GM18502 (cell line): Measurements from ENCODE around the gene LRRC73.
A peak's percentile ranks its signal among the peaks of the same experiment; 100 is the strongest.

Source experiments
- ATAC-seq: cut with Tn5 transposase; IDR thresholded peaks from one replicate; pipeline ENCODE4 v1.9.1; 2021; ENCODE audit warnings: mild to moderate bottlenecking; ENCODE audit not compliant: unreplicated experiment, poor library complexity

The LRRC73 gene

GRCh38 chr6:43494766-43495165 lies 15.4 kb downstream of the LRRC73 start:
- ATAC-seq: no peak

DNA sequence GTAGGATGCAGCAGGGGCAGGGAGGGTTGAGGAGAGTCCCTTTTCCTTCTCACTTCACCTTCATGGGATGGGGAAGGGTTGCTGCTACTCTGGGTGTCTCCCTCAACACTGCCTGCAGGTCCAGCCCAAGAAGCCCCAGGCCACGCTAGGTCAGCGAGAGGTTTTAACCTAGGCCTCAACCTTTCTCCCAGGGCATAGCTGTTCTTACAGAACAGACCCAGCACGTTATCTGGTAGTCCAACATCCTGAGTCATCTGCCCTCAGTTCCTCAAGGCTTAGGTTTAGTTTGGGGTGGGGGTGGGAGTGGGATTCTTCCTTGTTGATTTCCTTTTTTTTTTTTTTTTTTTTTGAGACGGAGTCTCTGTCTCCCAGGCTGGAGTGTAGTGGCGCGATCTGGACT lies 15.8 kb downstream of the LRRC73 start:
- no peak for ATAC-seq

DNA sequence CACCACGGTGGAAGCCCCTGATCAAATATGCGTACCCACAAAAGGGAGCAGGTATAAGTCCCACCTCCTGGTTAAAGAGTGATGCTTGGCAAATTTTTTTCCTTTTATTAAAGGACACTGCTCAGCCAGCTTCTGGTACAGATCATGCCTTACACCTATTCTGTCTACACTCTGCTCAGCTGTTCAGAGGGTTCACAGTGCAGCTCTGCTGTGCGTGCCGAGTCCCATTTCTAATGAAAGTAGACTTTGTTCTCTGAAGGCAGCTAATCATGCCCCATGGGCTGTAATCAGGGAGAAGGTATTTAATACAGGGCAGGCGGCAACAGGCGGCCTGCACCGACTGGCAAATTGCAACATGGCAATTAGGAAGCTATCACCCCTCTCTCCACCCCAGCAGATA lies 16.3 kb downstream of the LRRC73 start:
- ATAC-seq: no peak

DNA sequence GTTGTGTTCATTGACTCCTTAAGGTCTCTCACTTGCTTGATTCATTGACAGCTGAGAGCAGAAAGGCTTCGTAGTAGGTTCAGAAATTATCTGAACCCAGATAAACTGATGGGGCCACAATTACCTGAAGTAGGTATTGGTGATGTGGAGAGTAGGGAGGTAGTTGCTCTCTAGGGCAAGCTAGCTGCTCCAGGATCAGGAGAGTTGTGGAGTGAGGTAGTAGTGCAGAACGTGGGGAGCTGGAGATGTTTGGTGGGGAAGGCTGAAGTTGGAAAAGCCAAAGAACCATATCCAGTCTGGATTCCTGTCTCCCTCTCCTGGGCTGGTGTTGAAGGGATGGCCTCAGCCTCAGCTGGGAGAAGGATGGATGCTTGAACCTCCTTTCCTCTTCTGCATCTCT lies 16.9 kb downstream of the LRRC73 start:
- no peak for ATAC-seq

DNA sequence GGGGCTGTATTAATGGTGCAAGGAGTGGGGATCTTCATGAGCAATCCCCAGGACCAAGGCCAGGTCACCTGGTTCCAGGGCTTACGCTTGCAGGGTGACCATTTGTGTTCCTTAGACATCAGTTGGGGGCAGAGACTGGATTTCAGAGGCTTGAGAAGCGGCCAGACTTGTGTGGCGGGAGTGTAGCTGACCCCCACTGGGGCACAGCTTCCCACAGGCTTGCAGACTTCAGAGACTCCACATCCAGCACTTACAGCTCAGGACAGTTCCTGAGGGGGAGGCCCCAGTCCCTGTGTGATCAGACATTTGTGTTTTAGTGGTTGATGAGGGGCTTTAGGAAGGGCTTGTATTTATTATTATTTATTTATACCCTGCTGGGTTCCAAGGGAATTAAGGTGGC lies 17.5 kb downstream of the LRRC73 start:
- ATAC-seq: no peak

GRCh38 chr6:43491750-43492661 lies 18.1 kb downstream of the LRRC73 start:
- no peak for ATAC-seq

DNA sequence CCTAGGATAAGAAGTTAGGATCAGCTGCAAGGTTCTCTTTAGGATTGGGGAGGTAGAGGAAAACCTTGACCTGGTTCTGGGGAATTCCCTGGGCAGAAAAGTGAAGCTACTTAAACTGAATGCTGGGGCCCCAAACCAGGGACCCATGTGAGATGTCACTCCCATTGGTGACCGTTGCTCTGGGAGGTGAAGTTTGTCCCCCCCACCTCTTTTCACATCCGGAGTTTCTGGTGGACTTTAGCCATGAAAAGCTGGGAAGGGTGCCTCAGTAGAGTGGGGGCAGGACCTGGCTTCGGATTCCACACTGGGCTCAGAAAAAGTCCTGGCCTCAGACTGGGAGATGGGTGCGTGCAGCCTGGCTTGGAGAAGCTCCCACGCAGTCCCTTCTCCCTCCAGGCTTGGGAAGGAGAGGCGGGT lies 19.6 kb downstream of the LRRC73 start:
- ATAC-seq: no peak

DNA sequence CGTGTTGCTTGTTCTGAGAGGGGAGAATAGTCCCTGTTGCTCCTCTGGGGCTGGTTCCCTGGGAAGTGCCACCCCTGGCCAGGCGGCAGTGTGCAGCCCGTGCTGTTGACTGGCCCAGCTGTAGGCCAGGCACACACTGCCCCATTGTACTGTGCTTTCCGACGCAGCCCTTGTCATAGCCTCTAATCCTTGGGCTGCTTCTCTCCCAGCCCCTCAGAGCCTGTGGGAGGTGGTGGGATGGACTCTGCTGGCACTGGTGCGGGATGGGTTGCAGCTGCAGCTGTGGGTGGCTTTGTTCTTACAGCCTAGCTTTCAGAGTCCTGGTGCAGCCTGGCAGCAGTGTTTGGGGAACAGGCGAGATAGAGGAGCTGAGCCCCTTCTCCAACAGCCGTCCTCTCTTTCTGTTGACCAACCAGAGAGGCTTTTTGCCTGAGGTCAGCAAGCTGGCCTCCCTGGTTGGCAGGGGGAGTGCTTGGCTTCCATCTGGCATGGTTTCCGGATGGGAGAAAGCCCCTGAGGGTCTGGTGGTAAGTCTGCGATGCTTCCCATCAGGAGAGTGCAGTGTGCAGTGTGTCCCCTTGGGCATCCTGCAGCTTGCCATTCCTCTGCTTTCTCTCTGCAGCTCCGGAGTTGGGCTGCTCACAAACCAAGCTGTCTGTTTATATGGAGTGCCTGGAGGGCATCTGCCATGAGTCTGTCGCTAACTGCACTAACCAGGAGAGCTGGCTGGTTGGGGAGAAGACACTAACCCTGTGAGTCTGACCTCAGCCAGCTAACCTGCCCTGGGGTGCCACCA lies 20.7 kb downstream of the LRRC73 start:
- no peak for ATAC-seq

GRCh38 chr6:43488667-43489276 lies 21.4 kb downstream of the LRRC73 start:
- no peak for ATAC-seq

DNA sequence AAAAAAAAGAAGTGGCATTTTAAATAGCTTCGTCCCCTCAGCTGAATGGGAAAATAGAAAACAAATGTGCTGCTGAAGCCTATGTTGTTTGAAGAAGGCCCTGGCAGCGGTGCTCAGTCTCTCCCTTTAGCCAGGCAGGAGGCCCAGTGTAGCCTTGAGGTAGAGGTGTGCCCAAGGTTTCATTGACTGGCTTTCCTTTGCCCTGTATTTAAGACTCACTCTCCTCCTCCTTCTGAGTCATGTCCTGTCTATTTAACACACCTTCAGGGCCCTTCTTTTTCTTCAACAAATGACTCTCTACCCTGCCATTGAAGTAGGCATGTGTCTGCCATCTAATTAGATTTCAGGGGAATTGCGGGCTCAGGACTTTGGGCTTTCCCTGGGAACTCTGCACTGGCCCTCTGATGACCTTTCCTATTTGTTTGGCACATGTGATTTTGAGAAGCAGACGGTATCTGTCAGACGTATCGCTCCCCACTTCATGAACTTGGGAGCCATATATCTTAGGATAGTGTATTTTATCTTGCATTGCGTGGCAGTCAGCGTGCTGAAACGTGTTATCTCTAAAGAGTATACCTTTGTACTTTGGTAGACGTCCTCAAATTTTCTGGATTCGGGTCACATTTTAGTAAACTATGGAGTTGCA lies 28.4 kb downstream of the LRRC73 start:
- no peak for ATAC-seq

DNA sequence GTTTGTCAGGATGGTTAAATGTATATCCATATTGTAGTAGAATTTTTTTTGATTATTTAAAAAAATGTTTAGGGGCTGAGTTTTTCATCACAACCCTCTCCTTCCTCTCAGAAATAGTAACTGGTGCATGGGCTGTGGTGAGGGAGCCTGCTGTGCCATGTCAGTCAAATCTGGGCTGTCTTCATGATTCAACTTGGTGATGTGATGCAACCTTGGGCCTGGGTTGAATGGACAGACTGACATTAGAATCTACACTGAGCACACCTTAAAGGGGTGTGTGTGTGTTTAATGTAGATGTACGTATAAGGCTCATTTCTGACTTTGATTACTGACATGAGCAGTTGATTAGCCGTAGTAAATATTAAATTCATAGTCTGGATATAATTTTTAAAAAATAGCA lies 29.1 kb downstream of the LRRC73 start:
- no peak for ATAC-seq

GRCh38 chr6:43478008-43478372 lies 32.2 kb downstream of the LRRC73 start:
- no peak for ATAC-seq

GRCh38 chr6:43477235-43478007 lies 32.7 kb downstream of the LRRC73 start, which contains the start of gene TJAP1:
TJAP1 (plus strand) TSS chr6:43477570; CDS start chr6:43499002, 21,432 bp downstream.
- peak; percentile 98 for ATAC-seq

DNA sequence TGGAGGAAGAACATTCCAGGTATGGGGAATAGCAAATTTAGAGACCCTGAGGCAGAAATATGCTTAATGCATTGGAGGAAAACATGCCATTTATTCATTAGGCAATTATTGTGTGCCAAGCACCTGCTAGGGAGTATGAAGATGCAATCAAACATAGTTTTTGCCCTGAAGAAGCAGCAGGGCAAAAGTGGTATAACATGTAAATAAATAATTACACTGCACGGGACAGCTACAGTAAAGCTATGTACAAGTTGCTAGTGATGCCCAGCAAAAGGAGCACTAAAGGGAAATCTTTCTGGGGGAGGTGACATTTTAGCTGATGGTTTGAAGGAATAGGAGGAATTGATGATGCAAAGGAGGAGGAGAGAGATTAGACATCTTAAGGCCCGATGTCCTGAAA lies 33.4 kb downstream of the LRRC73 start:
- ATAC-seq: no peak

- ATAC-seq: no peak
These were observed 34.6 kb downstream of the LRRC73 start for GRCh38 chr6:43475516-43475915.

DNA sequence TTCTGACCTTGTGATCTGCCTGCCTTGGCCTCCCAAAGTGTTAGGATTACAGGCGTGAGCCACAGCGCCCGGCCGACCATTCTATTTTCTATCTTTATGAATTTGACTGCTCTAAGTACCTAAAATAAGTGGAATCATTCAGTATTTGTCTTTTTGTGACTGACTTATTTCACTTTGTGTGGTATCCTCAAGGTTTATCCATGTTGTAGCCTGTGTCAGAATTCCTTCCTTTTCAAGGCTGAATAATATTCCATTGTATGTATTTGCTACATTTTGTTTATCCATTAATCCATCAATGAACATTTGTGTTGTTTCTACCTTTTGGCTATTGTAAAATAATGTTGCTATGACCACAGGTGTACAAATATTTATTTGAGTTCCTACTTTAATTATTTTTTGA lies 37.6 kb downstream of the LRRC73 start:
- ATAC-seq: no peak

GRCh38 chr6:43471399-43471798 lies 38.7 kb downstream of the LRRC73 start:
- no peak for ATAC-seq

DNA sequence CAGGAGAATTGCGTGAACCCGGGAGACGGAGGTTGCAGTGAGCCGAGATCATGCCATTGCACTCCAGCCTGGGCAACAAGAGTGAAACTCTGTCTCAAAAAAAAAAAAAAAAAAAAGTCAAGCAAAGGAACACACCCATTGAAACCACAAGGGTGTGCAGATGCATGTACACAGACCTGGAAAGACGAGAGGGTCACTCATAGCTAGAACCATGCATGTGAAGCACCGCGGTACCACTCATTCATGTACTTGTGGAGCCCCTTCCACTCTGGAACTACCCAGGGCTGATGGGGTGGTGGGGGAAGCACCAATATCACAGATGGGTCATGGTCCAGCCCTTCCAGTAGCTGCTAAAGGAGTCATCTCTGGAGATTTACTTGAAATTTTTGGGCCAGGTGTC lies 40.2 kb downstream of the LRRC73 start:
- ATAC-seq: no peak

- ATAC-seq: no peak
These were observed 41.1 kb downstream of the LRRC73 start for GRCh38 chr6:43468748-43469681.
